ENCODE data around the gene RGS6.

The RGS6 gene

DNA sequence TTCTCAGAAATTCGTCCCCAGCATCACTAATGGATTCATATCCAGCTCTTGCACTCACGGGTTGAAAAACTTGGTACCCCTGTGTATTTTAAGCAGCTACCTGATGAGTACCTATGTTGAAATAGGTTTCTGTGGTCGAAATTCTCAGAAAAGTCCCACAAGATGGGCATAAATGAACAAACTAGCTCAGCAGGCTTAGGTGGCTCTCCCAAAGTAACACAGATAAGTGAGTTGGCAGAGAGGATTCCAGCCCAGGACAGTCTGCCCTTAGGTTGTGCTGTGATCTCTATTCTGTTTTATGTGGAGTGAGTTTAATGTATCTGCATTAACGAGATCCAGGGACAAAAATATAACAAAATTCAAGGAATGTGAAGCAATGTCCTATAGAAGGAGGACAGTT, 92.3 kb downstream of the RGS6 start:
- Histone ChIP-seq H3K9me2 (ENCODE audit: low read depth, low read length) (no peaks in the 10 kb centered on the region), H3F3A (ENCODE audit: insufficient read depth, low read length) (no peaks in the 10 kb centered on the region), H4K20me1 (ENCODE audit: insufficient read depth, low read length) (no peaks in the 10 kb centered on the region), H3K9ac (ENCODE audit: low read length) (no peak overlapping the region), H3K27ac (ENCODE audit: low read depth, low read length, poor library complexity, severe bottlenecking) (no peak overlapping the region), H3K27me3 (ENCODE audit: insufficient read depth, low read length) (0 out of 2 replicates have a peak, but pooled peaks cover 6% of the 10 kb centered on the region), H3K4me2 (ENCODE audit: low read length) (no peak overlapping the region), H3K36me3 (ENCODE audit: insufficient read depth, low read length) (no peaks in the 10 kb centered on the region), H2AFZ (ENCODE audit: low read length) (no peak overlapping the region), H3K4me3 (ENCODE audit: low read depth, low read length, poor library complexity, severe bottlenecking) (no peak overlapping the region), H3K9me3 (ENCODE audit: low read length) (no peaks in the 10 kb centered on the region), H3K4me1 (ENCODE audit: insufficient read depth, low read length, severe bottlenecking) (no peaks in the 10 kb centered on the region), H3K79me2 (ENCODE audit: insufficient read depth, low read length) (no peaks in the 10 kb centered on the region)
- TF ChIP-seq EZH2 (IDR thresholded peaks at IDR 0.05; ENCODE audit: borderline replicate concordance, low read length), result no peak

DNA sequence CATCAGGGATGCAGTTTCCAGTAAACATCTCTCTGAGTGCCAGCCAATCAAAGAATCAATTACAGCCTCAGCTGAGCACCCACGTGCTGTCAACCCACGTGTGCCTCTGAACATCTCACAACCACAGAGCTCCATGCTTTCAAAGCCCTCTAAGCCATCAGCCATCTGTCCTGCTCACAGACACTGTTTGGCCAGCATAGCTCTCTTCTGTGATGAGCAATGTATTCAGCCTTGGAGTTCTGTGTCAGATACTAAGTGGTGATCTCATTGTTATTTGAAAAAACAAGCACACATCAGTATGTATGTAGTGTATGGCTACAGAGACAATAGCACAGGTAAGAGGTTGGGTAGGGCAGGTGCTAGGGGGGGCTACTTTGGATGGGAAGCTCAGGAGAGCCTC, 94.3 kb downstream of the RGS6 start:
- TF ChIP-seq, protein P1, sequence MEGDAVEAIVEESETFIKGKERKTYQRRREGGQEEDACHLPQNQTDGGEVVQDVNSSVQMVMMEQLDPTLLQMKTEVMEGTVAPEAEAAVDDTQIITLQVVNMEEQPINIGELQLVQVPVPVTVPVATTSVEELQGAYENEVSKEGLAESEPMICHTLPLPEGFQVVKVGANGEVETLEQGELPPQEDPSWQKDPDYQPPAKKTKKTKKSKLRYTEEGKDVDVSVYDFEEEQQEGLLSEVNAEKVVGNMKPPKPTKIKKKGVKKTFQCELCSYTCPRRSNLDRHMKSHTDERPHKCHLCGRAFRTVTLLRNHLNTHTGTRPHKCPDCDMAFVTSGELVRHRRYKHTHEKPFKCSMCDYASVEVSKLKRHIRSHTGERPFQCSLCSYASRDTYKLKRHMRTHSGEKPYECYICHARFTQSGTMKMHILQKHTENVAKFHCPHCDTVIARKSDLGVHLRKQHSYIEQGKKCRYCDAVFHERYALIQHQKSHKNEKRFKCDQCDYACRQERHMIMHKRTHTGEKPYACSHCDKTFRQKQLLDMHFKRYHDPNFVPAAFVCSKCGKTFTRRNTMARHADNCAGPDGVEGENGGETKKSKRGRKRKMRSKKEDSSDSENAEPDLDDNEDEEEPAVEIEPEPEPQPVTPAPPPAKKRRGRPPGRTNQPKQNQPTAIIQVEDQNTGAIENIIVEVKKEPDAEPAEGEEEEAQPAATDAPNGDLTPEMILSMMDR (IDR thresholded peaks at IDR 0.05; ENCODE audit: low read length), result no peak
- no peak for TF ChIP-seq EZH2 (IDR thresholded peaks at IDR 0.05; ENCODE audit: borderline replicate concordance, low read length)
- Histone ChIP-seq H3K9ac (ENCODE audit: low read length) (no peak overlapping the region), H3K36me3 (ENCODE audit: insufficient read depth, low read length) (no peaks in the 10 kb centered on the region), H4K20me1 (ENCODE audit: insufficient read depth, low read length) (no peaks in the 10 kb centered on the region), H3K9me3 (ENCODE audit: low read length) (no peaks in the 10 kb centered on the region), H3K9me2 (ENCODE audit: low read depth, low read length) (no peaks in the 10 kb centered on the region), H2AFZ (ENCODE audit: low read length) (no peak overlapping the region), H3K27ac (ENCODE audit: low read depth, low read length, poor library complexity, severe bottlenecking) (no peak overlapping the region), H3K4me2 (ENCODE audit: low read length) (no peak overlapping the region), H3K79me2 (ENCODE audit: insufficient read depth, low read length) (no peaks in the 10 kb centered on the region), H3K27me3 (ENCODE audit: insufficient read depth, low read length) (0 out of 2 replicates have a peak, but pooled peaks cover 6% of the 10 kb centered on the region), H3F3A (ENCODE audit: insufficient read depth, low read length) (no peaks in the 10 kb centered on the region), H3K4me3 (ENCODE audit: low read depth, low read length, poor library complexity, severe bottlenecking) (no peak overlapping the region), H3K4me1 (ENCODE audit: insufficient read depth, low read length, severe bottlenecking) (no peaks in the 10 kb centered on the region)

DNA sequence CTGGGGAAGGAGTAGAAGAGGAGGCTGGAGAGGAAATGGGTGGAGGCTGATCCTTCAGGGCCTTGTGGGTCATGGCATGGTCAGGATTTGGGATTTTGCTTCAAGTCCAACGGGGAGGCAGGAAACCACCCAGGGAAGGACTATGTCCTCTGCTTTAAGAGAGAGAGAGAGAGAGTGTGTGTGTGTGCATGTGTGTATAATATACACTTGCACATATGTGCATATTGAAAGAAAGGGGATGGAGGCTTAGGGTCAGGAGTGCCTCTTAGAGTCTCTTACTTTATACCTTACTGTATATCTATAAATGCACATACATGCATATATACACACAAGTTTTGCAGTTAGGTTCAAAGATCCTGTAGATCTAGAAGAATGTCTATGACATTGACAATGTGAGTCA, 94.8 kb downstream of the RGS6 start:
- Histone ChIP-seq H2AFZ (ENCODE audit: low read length) (no peak overlapping the region), H3F3A (ENCODE audit: insufficient read depth, low read length) (no peaks in the 10 kb centered on the region), H3K79me2 (ENCODE audit: insufficient read depth, low read length) (no peaks in the 10 kb centered on the region), H3K36me3 (ENCODE audit: insufficient read depth, low read length) (no peaks in the 10 kb centered on the region), H4K20me1 (ENCODE audit: insufficient read depth, low read length) (no peaks in the 10 kb centered on the region), H3K27me3 (ENCODE audit: insufficient read depth, low read length) (0 out of 2 replicates have a peak, but pooled peaks cover 6% of the 10 kb centered on the region), H3K4me3 (ENCODE audit: low read depth, low read length, poor library complexity, severe bottlenecking) (no peak overlapping the region), H3K9me3 (ENCODE audit: low read length) (no peaks in the 10 kb centered on the region), H3K9ac (ENCODE audit: low read length) (no peak overlapping the region), H3K27ac (ENCODE audit: low read depth, low read length, poor library complexity, severe bottlenecking) (no peak overlapping the region), H3K4me2 (ENCODE audit: low read length) (no peak overlapping the region), H3K4me1 (ENCODE audit: insufficient read depth, low read length, severe bottlenecking) (no peaks in the 10 kb centered on the region), H3K9me2 (ENCODE audit: low read depth, low read length) (no peaks in the 10 kb centered on the region)
- TF ChIP-seq EZH2 (IDR thresholded peaks at IDR 0.05; ENCODE audit: borderline replicate concordance, low read length), result no peak
- TF ChIP-seq, protein P1 (IDR thresholded peaks at IDR 0.05; ENCODE audit: low read length), result no peak

DNA sequence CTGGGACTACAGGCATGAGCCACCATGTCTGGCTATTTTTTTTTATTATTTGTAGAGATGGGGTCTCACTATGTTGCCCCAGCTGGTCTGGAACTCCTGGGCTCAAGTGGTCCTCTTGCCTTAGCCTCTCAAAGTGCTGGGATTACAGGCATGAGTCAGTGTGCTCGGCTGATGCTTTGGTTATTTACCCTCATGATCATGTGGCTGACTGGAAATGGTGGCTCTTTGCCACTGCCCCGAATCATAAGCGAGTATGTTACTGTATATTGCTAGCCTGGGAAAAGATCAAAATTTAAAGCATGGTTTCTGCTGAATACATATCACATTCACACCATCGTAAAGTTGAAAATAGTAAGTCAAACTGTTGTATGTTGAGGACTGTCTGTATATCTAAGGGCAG, 101.1 kb downstream of the RGS6 start:
- no peaks in the 10 kb centered on the region for H3K4me1 ChIP-seq (ENCODE audit: insufficient read depth, low read length, severe bottlenecking)

More for the DNA sequence above, 101.1 kb downstream of the RGS6 start:
- H2AFZ ChIP-seq (ENCODE audit: low read length), result no peak overlapping the region
- no peaks in the 10 kb centered on the region for H3K36me3 ChIP-seq (ENCODE audit: insufficient read depth, low read length)
- no peak overlapping the region for H3K9ac ChIP-seq (ENCODE audit: low read length)
- no peaks in the 10 kb centered on the region for H3K9me2 ChIP-seq (ENCODE audit: low read depth, low read length)
- no peak overlapping the region for H3K27ac ChIP-seq (ENCODE audit: low read depth, low read length, poor library complexity, severe bottlenecking)
- TF ChIP-seq, protein P1 (IDR thresholded peaks at IDR 0.05; ENCODE audit: low read length), result no peak
- no peak for TF ChIP-seq EZH2 (IDR thresholded peaks at IDR 0.05; ENCODE audit: borderline replicate concordance, low read length)
- no peak overlapping the region for H3K4me2 ChIP-seq (ENCODE audit: low read length)
- no peaks in the 10 kb centered on the region for H3K9me3 ChIP-seq (ENCODE audit: low read length)
- H4K20me1 ChIP-seq (ENCODE audit: insufficient read depth, low read length), result no peaks in the 10 kb centered on the region
- H3K79me2 ChIP-seq (ENCODE audit: insufficient read depth, low read length), result no peaks in the 10 kb centered on the region
- H3K27me3 ChIP-seq (ENCODE audit: insufficient read depth, low read length), result 0 out of 2 replicates have a peak, but pooled peaks cover 6% of the 10 kb centered on the region
- H3F3A ChIP-seq (ENCODE audit: insufficient read depth, low read length), result no peaks in the 10 kb centered on the region
- H3K4me3 ChIP-seq (ENCODE audit: low read depth, low read length, poor library complexity, severe bottlenecking), result no peak overlapping the region

Measured in OCI-LY1 (cell line).